ENCODE data around the gene BBS4. TPM values are rescaled to one million over a fixed set of nuclear protein-coding genes. Genes with fewer than 3 reads are reported as not detected.

Gene BBS4
- total and polyA plus RNA-seq, 2 of the 4 experiments (the other 2 are of a cell fraction), result 15.8 to 21.0 TPM

DNA sequence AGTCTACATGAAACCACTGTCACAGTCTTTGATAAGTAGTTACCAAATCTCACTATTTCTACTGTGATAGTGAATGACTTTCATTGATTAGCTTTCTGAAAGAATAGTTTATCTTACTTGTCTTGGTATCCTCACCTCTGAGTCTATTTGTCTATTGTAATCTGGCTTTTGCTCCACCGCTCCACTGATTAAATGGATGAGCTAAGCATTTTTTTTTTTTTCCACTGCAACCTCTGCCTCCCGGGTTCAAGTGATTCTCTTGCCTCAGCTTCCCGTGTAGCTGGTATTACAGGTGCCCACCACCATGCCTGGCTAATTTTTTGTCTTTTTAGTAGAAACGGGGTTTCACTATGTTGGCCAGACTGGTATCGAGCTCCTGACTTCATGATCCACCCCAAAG is 12.9 kb downstream of the BBS4 start:
- DNase-seq (no peak), ATAC-seq (ENCODE audit: low read depth) (no peak)
- intact Hi-C loops (cut with micrococcal nuclease), result no loop called here
- Histone ChIP-seq H2AK9ac (replicated peaks; ENCODE audit: low read depth, low read length, poor library complexity) (no peak overlapping the region), H3K36me3 (ENCODE audit: control insufficient read depth, insufficient read depth, low read length) (no peaks in the 10 kb centered on the region), H3K4ac (ENCODE audit: low read depth, low read length) (no peak overlapping the region), H3K4me2 (ENCODE audit: low read depth, low read length) (no peak overlapping the region), H3K9ac (ENCODE audit: low read depth, low read length) (no peak overlapping the region), H2BK20ac (ENCODE audit: low read depth, low read length) (no peak overlapping the region), H2AFZ (replicated peaks; ENCODE audit: low read length, poor library complexity) (no peak overlapping the region), H4K5ac (ENCODE audit: low read depth, low read length) (no peak overlapping the region), H3K27ac (ENCODE audit: insufficient read depth, low read length) (no peak overlapping the region), H3K9me1 (ENCODE audit: insufficient read depth, low read length) (no peaks in the 10 kb centered on the region), H3K79me1 (ENCODE audit: low read depth in 1 of 2, low read length in 2 of 2) (no peaks in the 10 kb centered on the region), H3K14ac (replicated peaks; ENCODE audit: low read depth, low read length) (no peak overlapping the region), H4K91ac (ENCODE audit: insufficient read depth, low read depth, low read length) (no peak overlapping the region), H3K9me3 (ENCODE audit: control insufficient read depth, insufficient read depth, low read length) (no peaks in the 10 kb centered on the region), H2AK5ac (ENCODE audit: low read depth, low read length) (no peak overlapping the region), H4K8ac (ENCODE audit: low read depth in 2 of 2, low read length in 2 of 2) (no peak overlapping the region), H3K23ac (ENCODE audit: low read depth, low read length) (no peak overlapping the region), H3K27me3 (ENCODE audit: control insufficient read depth, insufficient read depth, low read length) (no peaks in the 10 kb centered on the region), H3K56ac (ENCODE audit: extremely low read depth, insufficient read depth, low read length) (no peak overlapping the region), H2BK15ac (ENCODE audit: low read depth, low read length) (no peak overlapping the region), H2BK120ac (ENCODE audit: low read depth, low read length) (no peak overlapping the region), H3K4me1 (ENCODE audit: control insufficient read depth, insufficient read depth, low read length) (no peaks in the 10 kb centered on the region), H4K20me1 (ENCODE audit: insufficient read depth, low read length) (no peaks in the 10 kb centered on the region), H3K18ac (ENCODE audit: low read depth, low read length) (no peak overlapping the region), H2BK5ac (ENCODE audit: low read depth, low read length, poor library complexity, severe bottlenecking) (no peak overlapping the region), H3K4me3 (ENCODE audit: insufficient read depth, low read depth, low read length) (no peak overlapping the region)
- in situ Hi-C loops (cut with MboI; ENCODE audit: low sequenced_read_pairs), result no loop called here
- CTCF ChIA-PET, result no interaction called here
- no TSS peak for BruUV-seq (replicated peaks)
- WGBS, 2 experiments (ENCODE audit: extremely low coverage in 2 of 2, insufficient read length in 1 of 2), result no CpG with 5 or more reads among the region's 5 CpGs
- POLR2A ChIA-PET (ENCODE audit: unreplicated experiment), result interaction anchor here (0.6 kb wide), 1 partner anchor 183 kb away, joined by 3 read pairs; no protein-coding TSS in a partner anchor
- TF ChIP-seq SMC3 (IDR thresholded peaks at IDR 0.05; ENCODE audit: low read depth, low read length) (no peak), MAFK (IDR thresholded peaks at IDR 0.05; ENCODE audit: low read depth, low read length) (peak; percentile 38; the same call in 1 of the 2 replicates)
- dilution Hi-C loops (cut with HindIII; ENCODE audit: low sequenced_read_pairs, unreplicated experiment), result no loop called here
